HEK293 (cell line): Measurements from ENCODE around the gene NTSR2.

Experiments
- CTCF ChIA-PET: fragments of 350-600 bp; formaldehyde crosslinking; extraction: SDS; loops from one replicate; lab custom pipeline; 2021; ENCODE audit warnings: antibody characterized with exemption; lab: Yijun Ruan, JAX
- POLR2A ChIA-PET: fragments of 300-600 bp; formaldehyde crosslinking; extraction: SDS; loops from one replicate; lab custom pipeline; 2020; ENCODE audit warnings: antibody characterized with exemption, inconsistent platforms; lab: Yijun Ruan, JAX
- H3K27ac ChIP-seq: fragments of 200-500 bp; sonication (Bioruptor generic); 2 replicates; pipeline ENCODE4 v1.5.1; 2014; ENCODE audit warnings: low read depth, low read length, control low read depth, inconsistent platforms; ENCODE audit errors: extremely low read depth
- H3K36me3 ChIP-seq, 2 experiments: fragments of 200-500 bp in 1 of 2; sonication (Bioruptor generic) in 1 of 2; 1 replicate in 1 of 2; 2 replicates in 1 of 2; pipeline ENCODE4 v1.5.1; 2014 to 2017; ENCODE audit warnings: inconsistent platforms in 2 of 2, low read length in 2 of 2; ENCODE audit not compliant: control insufficient read depth in 2 of 2, insufficient read depth in 1 of 2
- H3K4me1 ChIP-seq: fragments of 200-500 bp; sonication (Bioruptor generic); 2 replicates; pipeline ENCODE4 v1.5.1; 2014; ENCODE audit warnings: mild to moderate bottlenecking, low read length, inconsistent platforms; ENCODE audit not compliant: control insufficient read depth, insufficient read depth
- H3K4me3 ChIP-seq: 2 replicates; pipeline ENCODE4 v1.5.1; 2011; ENCODE audit warnings: low read depth, mild to moderate bottlenecking, control low read depth, low read length, moderate library complexity
- H3K9me3 ChIP-seq: fragments of 200-500 bp; sonication (Bioruptor generic); 2 replicates; pipeline ENCODE4 v1.5.1; 2014; ENCODE audit warnings: low read depth, low read length, inconsistent platforms; ENCODE audit not compliant: control insufficient read depth, insufficient read depth
- BCL11A ChIP-seq: fragments of 450-650 bp; formaldehyde crosslinking; IDR thresholded peaks from 2 replicates; pipeline ENCODE4 v1.5.1; 2016; ENCODE audit warnings: low read depth, missing biosample characterization, missing genetic modification characterization
- FEZF1 ChIP-seq: fragments of 450-650 bp; formaldehyde crosslinking; IDR thresholded peaks from 2 replicates; pipeline ENCODE4 v1.5.1; 2016; ENCODE audit warnings: missing biosample characterization, missing genetic modification characterization
- MYNN ChIP-seq: fragments of 450-650 bp; formaldehyde crosslinking; IDR thresholded peaks from 2 replicates; pipeline ENCODE4 v1.5.1; 2016; ENCODE audit warnings: missing biosample characterization, missing genetic modification characterization, borderline replicate concordance
- PRDM1 ChIP-seq: fragments of 450-650 bp; formaldehyde crosslinking; IDR thresholded peaks from 2 replicates; pipeline ENCODE4; 2016; ENCODE audit warnings: missing biosample characterization, missing genetic modification characterization
- SP2 ChIP-seq: fragments of 450-650 bp; formaldehyde crosslinking; IDR thresholded peaks from 2 replicates; pipeline ENCODE4 v1.5.1; 2016; ENCODE audit warnings: missing biosample characterization, missing genetic modification characterization
- ZBTB8A ChIP-seq: fragments of 450-650 bp; formaldehyde crosslinking; IDR thresholded peaks from 2 replicates; pipeline ENCODE4 v1.5.1; 2016; ENCODE audit warnings: missing biosample characterization, missing genetic modification characterization
- ZNF112 ChIP-seq: fragments of 450-650 bp; formaldehyde crosslinking; IDR thresholded peaks from 2 replicates; pipeline ENCODE4 v1.5.0; 2017; ENCODE audit warnings: missing biosample characterization, missing genetic modification characterization
- ZNF138 ChIP-seq: fragments of 450-650 bp; formaldehyde crosslinking; IDR thresholded peaks from 2 replicates; pipeline ENCODE4 v1.5.1; 2016; ENCODE audit warnings: missing biosample characterization, missing genetic modification characterization, borderline replicate concordance
- ZNF146 ChIP-seq: fragments of 450-650 bp; formaldehyde crosslinking; IDR thresholded peaks from 2 replicates; pipeline ENCODE4 v1.5.1; 2016; ENCODE audit warnings: missing biosample characterization, missing genetic modification characterization
- ZNF214 ChIP-seq: fragments of 450-650 bp; formaldehyde crosslinking; IDR thresholded peaks from 2 replicates; pipeline ENCODE4 v1.5.1; 2017; ENCODE audit warnings: missing biosample characterization, mild to moderate bottlenecking, missing genetic modification characterization, borderline replicate concordance
- ZNF26 ChIP-seq: fragments of 450-650 bp; formaldehyde crosslinking; IDR thresholded peaks from 2 replicates; pipeline ENCODE4 v1.5.1; 2016; ENCODE audit warnings: missing biosample characterization, missing genetic modification characterization
- ZNF280C ChIP-seq: fragments of 450-650 bp; formaldehyde crosslinking; IDR thresholded peaks from 2 replicates; pipeline ENCODE4 v1.5.1; 2016; ENCODE audit warnings: missing biosample characterization, missing genetic modification characterization
- ZNF302 ChIP-seq: fragments of 450-650 bp; formaldehyde crosslinking; IDR thresholded peaks from 2 replicates; pipeline ENCODE4 v1.5.1; 2016; ENCODE audit warnings: missing biosample characterization, missing genetic modification characterization, low read depth
- ZNF335 ChIP-seq: fragments of 450-650 bp; formaldehyde crosslinking; conservative IDR thresholded peaks from 2 replicates; pipeline ENCODE4 v1.5.1; 2016; ENCODE audit warnings: missing biosample characterization, missing genetic modification characterization
- ZNF341 ChIP-seq: fragments of 450-650 bp; formaldehyde crosslinking; IDR thresholded peaks from 2 replicates; pipeline ENCODE4; 2016; ENCODE audit warnings: low read depth, missing biosample characterization, missing genetic modification characterization
- ZNF362 ChIP-seq: fragments of 450-650 bp; formaldehyde crosslinking; IDR thresholded peaks from 2 replicates; pipeline ENCODE4 v1.5.1; 2016; ENCODE audit warnings: missing biosample characterization, missing genetic modification characterization
- ZNF404 ChIP-seq: fragments of 450-650 bp; formaldehyde crosslinking; IDR thresholded peaks from 2 replicates; pipeline ENCODE4 v1.5.1; 2017; ENCODE audit warnings: missing biosample characterization, missing genetic modification characterization
- ZNF449 ChIP-seq: fragments of 450-650 bp; formaldehyde crosslinking; IDR thresholded peaks from 2 replicates; pipeline ENCODE4 v1.5.1; 2017; ENCODE audit warnings: missing biosample characterization, mild to moderate bottlenecking, missing genetic modification characterization, moderate library complexity
- ZNF544 ChIP-seq: fragments of 450-650 bp; formaldehyde crosslinking; IDR thresholded peaks from 2 replicates; pipeline ENCODE4 v1.5.0; 2017; ENCODE audit warnings: missing biosample characterization, missing genetic modification characterization
- ZNF701 ChIP-seq: fragments of 450-650 bp; formaldehyde crosslinking; IDR thresholded peaks from 2 replicates; pipeline ENCODE4 v1.5.1; 2016; ENCODE audit warnings: missing biosample characterization, missing genetic modification characterization
- ZSCAN23 ChIP-seq: fragments of 450-650 bp; formaldehyde crosslinking; IDR thresholded peaks from 2 replicates; pipeline ENCODE4 v1.5.1; 2016; ENCODE audit warnings: missing biosample characterization, missing genetic modification characterization

NTSR2 gene

GRCh38 chr2:11719230-11719977, 49.4 kb upstream of the NTSR2 start:
- Histone ChIP-seq H3K36me3 (no peaks in the 10 kb centered on the region), H3K4me1 (peaks cover 6% of the 10 kb centered on the region; the same call in 1 of the 2 replicates), H3K27ac (no peak overlapping the region), H3K4me3 (peak overlapping the region; percentile 9; the same call in 1 of the 2 replicates), H3K9me3 (no peaks in the 10 kb centered on the region)
- CTCF ChIA-PET: interaction anchor here (0.5 to 2.6 kb wide), 11 partner anchors 15 to 1287 kb away, joined by 3 to 14 read pairs (median 3); no protein-coding TSS in a partner anchor
- TF ChIP-seq ZNF26 (tag by site-specific recombination) (no peak), ZNF335 (peak; percentile 54), PRDM1 (tag by site-specific recombination) (peak; percentile 50), FEZF1 (tag by site-specific recombination) (peak; percentile 59), ZNF341 (tag by site-specific recombination) (peak; percentile 43; the same call in 1 of the 2 replicates), MYNN (tag by site-specific recombination) (peak; percentile 92), ZNF362 (tag by site-specific recombination) (peak; percentile 40; the same call in 1 of the 2 replicates), ZNF701 (no peak)
- POLR2A ChIA-PET: interaction anchor here (0.7 to 1.0 kb wide), 3 partner anchors 13 to 24 kb away, joined by 3 to 7 read pairs (median 6); no protein-coding TSS in a partner anchor

- H3K4me1 ChIP-seq: peaks cover 6% of the 10 kb centered on the region; the same call in 1 of the 2 replicates
- H3K9me3 ChIP-seq: no peaks in the 10 kb centered on the region
- H3K36me3 ChIP-seq: no peaks in the 10 kb centered on the region
- POLR2A ChIA-PET: no interaction called here
- H3K4me3 ChIP-seq: no peak overlapping the region
- no peak overlapping the region for H3K27ac ChIP-seq
- TF ChIP-seq ZSCAN23 (tag by site-specific recombination): no peak
- no peak for TF ChIP-seq ZNF544
- TF ChIP-seq SP2 (tag by site-specific recombination): no peak
- no peak for TF ChIP-seq ZNF146 (tag by site-specific recombination)
- TF ChIP-seq ZBTB8A (tag by site-specific recombination): no peak
- TF ChIP-seq ZNF214 (tag by site-specific recombination): no peak
- no peak for TF ChIP-seq ZNF138
- no peak for TF ChIP-seq ZNF112 (tag by site-specific recombination)
- no peak for TF ChIP-seq ZNF280C
- no peak for TF ChIP-seq ZNF302 (tag by site-specific recombination)
- no peak for TF ChIP-seq ZNF449 (tag by site-specific recombination)
- no peak for TF ChIP-seq ZNF701
- no peak for TF ChIP-seq ZNF404 (tag by site-specific recombination)
- no peak for TF ChIP-seq BCL11A (tag by site-specific recombination)
- TF ChIP-seq, all 188 proteins: peak for 0
- CTCF ChIA-PET: interaction anchor here (0.6 to 2.6 kb wide), 5 partner anchors 18 to 240 kb away, joined by 3 to 14 read pairs (median 5); no protein-coding TSS in a partner anchor
These were observed 48.6 kb upstream of the NTSR2 start for GRCh38 chr2:11718606-11719005.
